K562 (cell line): Measurements from ENCODE around the gene GRIK2. TPM values are rescaled to one million over a fixed set of nuclear protein-coding genes. Genes with fewer than 3 reads are reported as not detected.

Experiments
- ATAC-seq: fragments of 200-7000 bp; cut with Tn5 transposase; 3 replicates; pipeline ENCODE4 v1.9.1; 2020; ENCODE audit warnings: moderate library complexity
- BruUV-seq: library from RNA; stranded (reverse); fragments of 400-500 nt; replicated peaks from 2 replicates; lab custom pipeline; 2021; lab: Mats Ljungman, UMichigan
- CTCF ChIA-PET: fragments of 300-600 bp; formaldehyde crosslinking; extraction: SDS; loops from one replicate; lab custom pipeline; 2021; ENCODE audit warnings: low intra/inter-chr PET ratio; lab: Yijun Ruan, JAX
- POLR2A ChIA-PET: fragments of 300-600, 350-650 bp; sonication (Branson Sonifier 250); formaldehyde crosslinking; extraction: SDS; loops from one replicate; lab custom pipeline; 2021; ENCODE audit warnings: antibody characterized with exemption, inconsistent platforms; lab: Yijun Ruan, JAX
- DNase-seq, 4 experiments: peaks; one replicate each; pipeline versions ENCODE4 v3.0.0 to v3.0.0-alpha.2; 2011 to 2018; ENCODE audit warnings: low spot score in 3 of 4, mixed read lengths in 3 of 4; ENCODE audit errors: extremely low read depth in 1 of 4
- FAIRE-seq: peaks from 2 replicates; lab custom pipeline; 2011; peaks lifted over from hg19 to GRCh38; lab: Jason Lieb, UNC
- H2AFZ ChIP-seq: 2 replicates; pipeline ENCODE4 v1.6.0; 2011; ENCODE audit warnings: low read depth, low read length, control low read depth, inconsistent platforms
- H3K27ac ChIP-seq: fragments of 200-600 bp; 3 replicates; pipeline ENCODE4 v1.8.0; 2011; ENCODE audit warnings: low read depth, mild to moderate bottlenecking, control low read depth, inconsistent platforms, low read length, moderate library complexity, mixed read lengths; ENCODE audit errors: extremely low read depth
- H3K27me3 ChIP-seq, 2 experiments: fragments of 300-600 bp in 1 of 2; 2 replicates in 1 of 2; 3 replicates in 1 of 2; pipeline versions ENCODE4 v1.6.0 to v1.8.0; 2011; ENCODE audit warnings: inconsistent platforms in 2 of 2, low read length in 2 of 2, mild to moderate bottlenecking in 1 of 2, mixed read lengths in 1 of 2, moderate library complexity in 1 of 2; ENCODE audit not compliant: control insufficient read depth in 2 of 2, insufficient read depth in 2 of 2
- H3K36me3 ChIP-seq: fragments of 300-600 bp; 3 replicates; pipeline ENCODE4 v1.8.0; 2011; ENCODE audit warnings: mild to moderate bottlenecking, low read length, inconsistent platforms; ENCODE audit not compliant: control insufficient read depth, insufficient read depth
- H3K4me1 ChIP-seq, 2 experiments: fragments of 200-600 bp in 1 of 2; replicated peaks in 1 of 2; 2 replicates in 1 of 2; 3 replicates in 1 of 2; pipeline versions ENCODE4 v1.5.1 to v1.8.0; 2011; ENCODE audit warnings: inconsistent platforms in 2 of 2, low read length in 2 of 2, mild to moderate bottlenecking in 1 of 2, mixed read lengths in 1 of 2, moderate library complexity in 1 of 2; ENCODE audit not compliant: control insufficient read depth in 2 of 2, insufficient read depth in 2 of 2
- H3K4me2 ChIP-seq: 2 replicates; pipeline ENCODE4 v1.6.1; 2011; ENCODE audit warnings: low read length, control low read depth, inconsistent platforms, mixed read lengths; ENCODE audit not compliant: insufficient read depth
- H3K4me3 ChIP-seq: fragments of 200-600 bp; sonication (generic), shearing (Covaris generic); 2 replicates; pipeline ENCODE4 v1.5.1; 2016; ENCODE audit warnings: control low read depth, inconsistent platforms
- H3K79me2 ChIP-seq: fragments of 200-600 bp; 3 replicates; pipeline ENCODE4 v1.8.0; 2011; ENCODE audit warnings: low read length, inconsistent platforms; ENCODE audit not compliant: control insufficient read depth, insufficient read depth
- H3K9ac ChIP-seq, 2 experiments: 2 replicates each; pipeline versions ENCODE4 v1.6.0 to v1.6.1; 2011; ENCODE audit warnings: low read depth in 2 of 2, low read length in 2 of 2, control low read depth in 1 of 2, inconsistent platforms in 1 of 2, mild to moderate bottlenecking in 1 of 2, mixed read lengths in 1 of 2; ENCODE audit not compliant: insufficient read depth in 1 of 2
- H3K9me1 ChIP-seq: one replicate; pipeline ENCODE4 v1.6.0; 2011; ENCODE audit warnings: inconsistent platforms, mild to moderate bottlenecking, low read length, moderate library complexity; ENCODE audit not compliant: control insufficient read depth, insufficient read depth
- H3K9me3 ChIP-seq: replicated peaks from 2 replicates; pipeline ENCODE4 v1.5.1; 2011; ENCODE audit warnings: low read depth, low read length, inconsistent platforms; ENCODE audit not compliant: control insufficient read depth, insufficient read depth
- H4K20me1 ChIP-seq: replicated peaks from 2 replicates; pipeline ENCODE4 v1.6.1; 2011; ENCODE audit warnings: low read length, inconsistent platforms, mixed read lengths; ENCODE audit not compliant: control insufficient read depth, insufficient read depth
- ARID3B ChIP-seq: fragments of 250-450 bp; sonication (Bioruptor Pico); IDR thresholded peaks from 2 replicates; pipeline ENCODE4 v1.4.0; 2020; ENCODE audit warnings: borderline replicate concordance
- BACH1 ChIP-seq: fragments of 200-800 bp; sonication (Bioruptor generic); IDR thresholded peaks from 2 replicates; pipeline ENCODE4 v1.6.1; 2016; ENCODE audit warnings: missing genetic modification characterization, missing compliant biosample characterization
- CREM ChIP-seq: IDR thresholded peaks from 2 replicates; pipeline ENCODE4 v1.6.1; 2014; ENCODE audit warnings: antibody characterized with exemption, low read depth
- ETS1 ChIP-seq: conservative IDR thresholded peaks from 2 replicates; pipeline ENCODE4 v1.6.1; 2011; ENCODE audit warnings: low read depth, mild to moderate bottlenecking, low read length; ENCODE audit not compliant: control insufficient read depth
- FOSL1 ChIP-seq: fragments of 200-800 bp; sonication (Bioruptor generic); conservative IDR thresholded peaks from 2 replicates; pipeline ENCODE4 v1.6.1; 2016; ENCODE audit warnings: missing genetic modification characterization, missing compliant biosample characterization
- GATAD2A ChIP-seq: fragments of 450-650 bp; IDR thresholded peaks from 2 replicates; pipeline ENCODE4 v1.6.1; 2017
- HLTF ChIP-seq: fragments of 450-650 bp; IDR thresholded peaks from 2 replicates; pipeline ENCODE4 v1.6.1; 2016
- NCOA1 ChIP-seq: fragments of 450-650 bp; IDR thresholded peaks from 2 replicates; pipeline ENCODE4 v1.6.1; 2016; ENCODE audit warnings: low read depth
- NCOR1 ChIP-seq: fragments of 450-650 bp; IDR thresholded peaks from 2 replicates; pipeline ENCODE4 v1.6.1; 2016; ENCODE audit warnings: mild to moderate bottlenecking, moderate library complexity
- SIN3B ChIP-seq: fragments of 450-650 bp; IDR thresholded peaks from 2 replicates; pipeline ENCODE4 v1.6.1; 2017; ENCODE audit warnings: low read depth, mild to moderate bottlenecking, moderate library complexity
- SNRNP70 ChIP-seq: fragments of 200-400 bp; formaldehyde crosslinking; optimal IDR thresholded peaks from 2 replicates; pipeline ENCODE3; 2017; ENCODE audit warnings: low read depth, low read length
- VEZF1 ChIP-seq: fragments of 200-800 bp; sonication (Bioruptor generic); IDR thresholded peaks from 2 replicates; pipeline ENCODE4 v1.6.1; 2017; ENCODE audit warnings: missing genetic modification characterization, missing compliant biosample characterization
- ZBTB43 ChIP-seq: sonication (generic); formaldehyde crosslinking; IDR thresholded peaks from 2 replicates; pipeline ENCODE4 v1.8.0; 2023; ENCODE audit warnings: mild to moderate bottlenecking, missing genetic modification reagents
- ZNF316 ChIP-seq: fragments of 450-650 bp; IDR thresholded peaks from 2 replicates; pipeline ENCODE4 v1.6.1; 2016
- WGBS: fragments of 100-300 bp; shearing (Covaris generic); methylation state at CpG from one replicate; pipeline ENCODE4 v1.1.6; 2016; ENCODE audit warnings: low coverage, mixed read lengths; ENCODE audit not compliant: insufficient coverage; ENCODE audit errors: missing lambda C conversion rate; 5-methylcytosine and 5-hydroxymethylcytosine counted together
- in situ Hi-C: fragments of 300-500 bp; cut with MboI; formaldehyde crosslinking; loops from 4 replicates; pipeline ENCODE4 v1.15.0; 2018; ENCODE audit warnings: inconsistent platforms, mixed read lengths
- intact Hi-C: fragments of 100-400 bp; cut with micrococcal nuclease; formaldehyde crosslinking; loops from 2 replicates; pipeline ENCODE4 v1.14.2; 2022
- polyA plus RNA-seq, 8 experiments: library from polyadenylated mRNA; depleted of rRNA in 4 of 8; stranded (reverse) in 5 of 8; unstranded in 3 of 8; fragments of >200 nt; fragmentation: Nextera tagmentation in 2 of 8; fragmentation: Illumina TruSeq in 1 of 8; extraction: Ambion mirVana in 2 of 8; extraction: Trizol in 1 of 8; gene quantifications; 2 replicates each; pipeline versions ENCODE4 v1.2.1 to v1.2.3, GENCODE V29; 2011 to 2014; ENCODE audit warnings: inconsistent platforms in 1 of 8, missing spikeins in 1 of 8
- total RNA-seq, 7 experiments: library from RNA; depleted of rRNA in 6 of 7; stranded (reverse); fragments of >200 nt in 6 of 7; fragmentation: Illumina TruSeq in 2 of 7; extraction: Trizol in 2 of 7; gene quantifications; 2 replicates each; pipeline versions ENCODE4 v1.2.1 to v1.2.3, GENCODE V29; 2011 to 2021; ENCODE audit warnings: low replicate concordance in 1 of 7

GRIK2 gene
- total and polyA plus RNA-seq, 9 of the 15 experiments (the other 6 are each of a cell fraction or from before 2014, with no cell fraction given) = not detected

GRCh38 chr6:101545191-101545590 is 151.7 kb downstream of the GRIK2 start:
- no peaks in the 10 kb centered on the region for H4K20me1 ChIP-seq
- H3K9me1 ChIP-seq = no peaks in the 10 kb centered on the region
- no peak overlapping the region for H3K4me3 ChIP-seq
- no peaks in the 10 kb centered on the region for H3K27me3 ChIP-seq
- H3K4me2 ChIP-seq = no peak overlapping the region
- intact Hi-C loops = no loop called here
- H2AFZ ChIP-seq = no peak overlapping the region
- in situ Hi-C loops = loop anchor here (5.0 kb wide), 1 partner anchor 38 kb away; no protein-coding TSS in a partner anchor
- H3K79me2 ChIP-seq = no peaks in the 10 kb centered on the region
- no peak for FAIRE-seq
- ChIA-PET POLR2A (no interaction called here), CTCF (no interaction called here)
- H3K4me1 ChIP-seq = no peaks in the 10 kb centered on the region
- H3K9ac ChIP-seq = no peak overlapping the region
- DNase-seq = no peak
- WGBS = 2% methylated on average over 3 of the region's 3 CpGs
- H3K36me3 ChIP-seq = no peaks in the 10 kb centered on the region
- no TSS peak for BruUV-seq
- H3K27ac ChIP-seq = no peak overlapping the region
- no peaks in the 10 kb centered on the region for H3K9me3 ChIP-seq
- ATAC-seq = no peak
- TF ChIP-seq ETS1 (no peak), ZNF316 (no peak), VEZF1 (CRISPR knock-in tag) (no peak), ZBTB43 (CRISPR knock-in tag) (no peak), NCOA1 (no peak), SNRNP70 (no peak), BACH1 (tag) (no peak), HLTF (no peak), NCOR1 (no peak), CREM (no peak), FOSL1 (no peak), SIN3B (no peak), ARID3B (no peak), GATAD2A (no peak)
